GM13976 (cell line): ENCODE results near the gene ASXL1.

Source experiments
- DNase-seq: peaks from one replicate; pipeline ENCODE4 v3.0.0; 2012; ENCODE audit warnings: low spot score
- in situ Hi-C: fragments of 300-500 bp; cut with MboI; formaldehyde crosslinking; loops from one replicate; pipeline ENCODE4 v1.12.0; 2022; ENCODE audit warnings: low sequenced_read_pairs, mixed read lengths, inconsistent platforms; ENCODE audit not compliant: unreplicated experiment
- TF ChIP-seq, protein P1 (sequence below): IDR thresholded peaks from 2 replicates; pipeline ENCODE4 v1.5.1; 2012; ENCODE audit warnings: borderline replicate concordance, mild to moderate bottlenecking; ENCODE audit not compliant: insufficient read depth; ENCODE audit errors: extremely low read depth, missing control alignments, control extremely low read depth

The ASXL1 gene

GRCh38 chr20:32455901-32456701, 98.0 kb downstream of the ASXL1 start:
- in situ Hi-C loops, result no loop called here

DNA sequence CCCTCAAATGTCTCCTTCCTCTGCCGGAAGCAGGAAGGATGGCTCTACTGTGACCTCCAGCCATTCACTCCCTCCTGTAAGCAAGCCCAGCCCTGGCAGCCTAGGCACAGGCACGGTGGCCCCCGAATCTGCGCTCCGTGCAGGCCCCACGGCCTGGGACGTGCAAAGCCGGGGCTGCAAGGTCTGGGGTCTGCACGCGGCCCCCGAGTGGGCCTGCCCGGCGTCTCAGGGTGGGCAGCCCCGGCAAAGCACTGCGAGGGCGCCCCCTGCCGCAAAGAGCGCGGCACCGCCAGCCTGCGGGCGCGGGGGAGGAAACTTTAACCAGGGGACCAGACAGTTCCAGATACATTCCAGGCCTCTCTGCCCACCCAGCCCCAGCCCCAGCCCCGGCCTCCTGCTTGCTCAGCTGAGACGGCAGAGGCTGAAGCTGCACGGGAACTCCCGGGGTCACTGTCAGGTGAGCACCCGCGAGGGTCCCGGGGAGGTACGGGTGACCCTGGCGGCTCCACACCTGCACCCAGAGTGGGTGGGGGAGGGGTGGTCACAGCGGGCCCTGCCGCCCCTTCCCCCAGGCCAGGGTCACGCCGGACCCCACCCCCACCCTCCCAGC, 98.8 kb downstream of the ASXL1 start:
- in situ Hi-C loops, result no loop called here
- TF ChIP-seq, protein P1, sequence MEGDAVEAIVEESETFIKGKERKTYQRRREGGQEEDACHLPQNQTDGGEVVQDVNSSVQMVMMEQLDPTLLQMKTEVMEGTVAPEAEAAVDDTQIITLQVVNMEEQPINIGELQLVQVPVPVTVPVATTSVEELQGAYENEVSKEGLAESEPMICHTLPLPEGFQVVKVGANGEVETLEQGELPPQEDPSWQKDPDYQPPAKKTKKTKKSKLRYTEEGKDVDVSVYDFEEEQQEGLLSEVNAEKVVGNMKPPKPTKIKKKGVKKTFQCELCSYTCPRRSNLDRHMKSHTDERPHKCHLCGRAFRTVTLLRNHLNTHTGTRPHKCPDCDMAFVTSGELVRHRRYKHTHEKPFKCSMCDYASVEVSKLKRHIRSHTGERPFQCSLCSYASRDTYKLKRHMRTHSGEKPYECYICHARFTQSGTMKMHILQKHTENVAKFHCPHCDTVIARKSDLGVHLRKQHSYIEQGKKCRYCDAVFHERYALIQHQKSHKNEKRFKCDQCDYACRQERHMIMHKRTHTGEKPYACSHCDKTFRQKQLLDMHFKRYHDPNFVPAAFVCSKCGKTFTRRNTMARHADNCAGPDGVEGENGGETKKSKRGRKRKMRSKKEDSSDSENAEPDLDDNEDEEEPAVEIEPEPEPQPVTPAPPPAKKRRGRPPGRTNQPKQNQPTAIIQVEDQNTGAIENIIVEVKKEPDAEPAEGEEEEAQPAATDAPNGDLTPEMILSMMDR, result peak; percentile 83
- peak; percentile 94 for DNase-seq

More at GRCh38 chr20:32455901-32456701, 98.0 kb downstream of the ASXL1 start:
- DNase-seq, result no peak
- TF ChIP-seq, protein P1, result no peak

DNA sequence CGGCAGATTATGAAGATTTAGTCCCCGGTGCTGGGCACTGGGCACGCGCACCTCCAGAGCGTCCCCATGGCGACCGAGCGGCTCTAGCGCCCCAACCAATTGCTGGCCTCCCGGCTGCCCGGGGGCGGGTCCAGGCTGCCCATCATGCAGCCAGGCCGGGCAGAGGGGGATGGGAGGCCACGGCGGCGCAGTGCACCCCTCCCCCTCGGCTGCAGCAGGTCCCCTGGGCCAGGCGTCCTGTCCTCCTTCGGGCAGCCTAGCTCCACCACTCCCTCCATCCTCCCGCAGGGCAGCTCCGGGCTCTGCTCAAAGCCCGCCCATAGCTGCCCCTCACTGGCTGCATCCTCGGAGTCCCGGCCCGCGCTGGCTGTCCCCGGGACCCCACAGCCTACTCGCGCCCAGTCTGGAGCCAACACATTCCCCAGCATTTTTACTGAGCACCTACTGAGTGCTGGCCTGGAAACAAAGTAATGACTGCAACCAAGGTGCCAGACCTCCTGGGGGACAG, 99.4 kb downstream of the ASXL1 start:
- TF ChIP-seq, protein P1, result no peak
- in situ Hi-C loops, result no loop called here
- DNase-seq, result peak; percentile 89

DNA sequence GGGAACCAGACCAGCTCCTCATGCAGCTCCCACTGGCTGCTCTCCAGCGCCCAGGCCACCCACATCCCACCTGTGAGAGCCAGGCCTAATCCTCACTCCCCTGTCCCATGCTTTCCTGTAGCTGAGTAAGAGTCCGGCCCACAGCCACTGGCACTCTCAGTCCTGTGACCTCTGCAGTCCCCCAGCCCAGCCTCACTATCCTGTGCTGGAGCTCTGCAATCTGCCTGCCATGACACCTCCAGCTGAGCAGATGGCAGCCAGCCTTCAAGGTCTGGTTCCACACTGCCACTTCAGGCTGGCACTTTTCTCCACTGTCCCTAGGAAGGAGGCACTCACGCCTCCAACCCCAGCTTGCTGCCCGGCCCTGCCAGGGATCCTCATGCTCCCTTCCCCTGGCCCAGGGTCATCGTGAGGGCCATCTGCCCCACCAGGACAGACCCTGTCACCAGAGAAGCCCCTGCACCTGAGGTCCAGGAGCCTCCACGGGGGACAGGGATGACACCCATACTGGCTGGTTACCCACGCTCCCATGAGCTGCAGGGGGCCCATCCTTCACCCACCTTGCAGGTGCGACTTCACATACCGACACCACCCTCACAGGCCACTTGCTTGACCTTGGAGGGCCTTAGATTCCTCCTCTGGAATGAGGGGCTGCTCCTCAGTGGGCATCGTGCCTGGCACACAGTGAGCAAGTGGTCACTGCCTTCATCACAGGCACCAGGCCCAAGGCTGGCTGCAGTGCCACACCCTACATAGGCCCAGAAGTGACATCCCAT, 100.1 kb downstream of the ASXL1 start:
- DNase-seq, result no peak
- in situ Hi-C loops, result no loop called here
- TF ChIP-seq, protein P1, result no peak

- TF ChIP-seq, protein P1, result no peak
- in situ Hi-C loops, result no loop called here
- DNase-seq, result no peak
Observed at GRCh38 chr20:32458837-32459220, 100.7 kb downstream of the ASXL1 start.

DNA sequence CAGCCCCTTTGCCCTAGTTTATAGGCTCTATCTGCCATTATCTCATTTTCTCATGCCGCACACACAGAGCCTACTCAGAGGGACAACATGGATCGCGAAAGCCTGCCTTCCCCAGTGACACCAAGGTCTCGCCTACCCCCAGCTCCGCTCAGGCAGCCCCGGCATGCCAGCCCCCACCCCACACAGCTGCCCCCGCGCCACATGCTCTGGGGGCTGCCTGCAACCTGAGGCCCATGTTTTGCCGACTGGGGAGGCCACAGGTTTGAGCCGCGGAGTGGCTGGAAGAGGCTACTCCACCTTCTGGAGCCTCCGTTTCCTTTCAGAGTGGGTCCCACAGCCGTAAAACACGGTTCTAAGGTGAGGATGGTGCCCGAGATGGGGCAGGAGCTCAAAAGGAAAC, 102.1 kb downstream of the ASXL1 start:
- in situ Hi-C loops, result no loop called here
- TF ChIP-seq, protein P1, result no peak
- DNase-seq, result no peak
